ENCODE results near the gene PPARGC1A. TPM values are rescaled to one million over a fixed set of nuclear protein-coding genes. Genes with fewer than 3 reads are reported as not detected.

The PPARGC1A gene
- total and polyA plus RNA-seq, 10 of the 15 experiments (the other 5 are each of a cell fraction or from before 2014, with no cell fraction given): 0.01 to 0.05 (median 0.04) TPM; not detected in 7

DNA sequence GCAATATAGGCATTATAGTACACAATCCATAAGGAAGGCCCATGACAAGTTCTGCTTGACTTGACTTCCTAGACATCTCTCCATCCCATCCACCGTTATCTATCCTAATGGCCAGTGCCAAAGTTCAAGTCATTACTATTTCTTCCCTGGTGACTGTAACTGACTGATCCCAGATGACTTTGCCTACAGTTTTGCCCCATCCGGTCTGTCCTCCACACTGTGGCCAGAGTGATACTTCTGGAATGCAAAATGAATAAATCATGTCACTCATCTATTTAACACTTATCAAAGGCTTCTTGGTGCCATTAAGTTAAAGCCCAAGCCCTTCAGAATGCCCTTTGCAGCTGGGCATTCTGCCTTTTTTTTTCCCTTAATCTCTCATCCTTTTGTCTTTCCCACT lies 130.8 kb downstream of the PPARGC1A start:
- RAD21 ChIA-PET (ENCODE audit: unreplicated experiment): no interaction called here
- no peak overlapping the region for H3K27ac ChIP-seq (ENCODE audit: control insufficient read depth, insufficient read depth)
- in situ Hi-C loops (cut with MboI) (no loop called here), intact Hi-C loops (cut with micrococcal nuclease; ENCODE audit: unreplicated experiment) (no loop called here)
- SMC1A ChIA-PET (ENCODE audit: uncharacterized antibody, unreplicated experiment): no interaction called here
- FAIRE-seq (no peak), ATAC-seq (no peak), DNase-seq (ENCODE audit: low read depth, low spot score) (no peak)
- H3K9ac ChIP-seq (ENCODE audit: control insufficient read depth, insufficient read depth, low read length): no peak overlapping the region
- no TSS peak for BruUV-seq (replicated peaks)
- CTCF ChIA-PET: no interaction called here
- no peak overlapping the region for H2AFZ ChIP-seq (ENCODE audit: control insufficient read depth, low read depth, low read length)
- no peaks in the 10 kb centered on the region for H3K79me2 ChIP-seq (ENCODE audit: control insufficient read depth, insufficient read depth, low read length)
- H3K36me3 ChIP-seq (ENCODE audit: control insufficient read depth in 2 of 2, insufficient read depth in 2 of 2, low read length in 1 of 2): no peaks in the 10 kb centered on the region
- POLR2A ChIA-PET: no interaction called here
- H3K4me1 ChIP-seq (ENCODE audit: control insufficient read depth, insufficient read depth, low read length): no peaks in the 10 kb centered on the region
- WGBS (ENCODE audit: insufficient coverage, insufficient replicate concordance, low lambda C conversion rate, missing lambda C conversion rate): 9% methylated on average over 2 of the region's 2 CpGs
- TF ChIP-seq CHD4 (IDR thresholded peaks at IDR 0.05) (no peak), TCF7 (IDR thresholded peaks at IDR 0.05; ENCODE audit: borderline replicate concordance) (no peak), SUZ12 (IDR thresholded peaks at IDR 0.05; ENCODE audit: unreplicated experiment) (no peak), CBFB (IDR thresholded peaks at IDR 0.05; ENCODE audit: low read depth) (no peak), BRCA1 (IDR thresholded peaks at IDR 0.05; ENCODE audit: low read depth, low read length) (no peak), NRF1 (conservative IDR thresholded peaks at IDR 0.05; ENCODE audit: low read depth, low read length) (no peak), TBL1XR1 (IDR thresholded peaks at IDR 0.05; ENCODE audit: low read depth, low read length) (no peak), SMAD1 (IDR thresholded peaks at IDR 0.05; ENCODE audit: low read depth, partially characterized antibody) (no peak), KAT2A (conservative IDR thresholded peaks at IDR 0.05; ENCODE audit: control insufficient read depth, low read depth, low read length) (no peak), TCF3 (IDR thresholded peaks at IDR 0.05; ENCODE audit: borderline replicate concordance, insufficient read depth, low read depth, low read length) (no peak), NFIC (IDR thresholded peaks at IDR 0.05; ENCODE audit: low read depth, low read length) (no peak), JUND (IDR thresholded peaks at IDR 0.05; ENCODE audit: low read depth, low read length) (no peak), RB1 (IDR thresholded peaks at IDR 0.05; ENCODE audit: borderline replicate concordance) (no peak), TAF1 (IDR thresholded peaks at IDR 0.05; ENCODE audit: borderline replicate concordance, low read depth, low read length) (no peak)
- TF ChIP-seq, protein P1, sequence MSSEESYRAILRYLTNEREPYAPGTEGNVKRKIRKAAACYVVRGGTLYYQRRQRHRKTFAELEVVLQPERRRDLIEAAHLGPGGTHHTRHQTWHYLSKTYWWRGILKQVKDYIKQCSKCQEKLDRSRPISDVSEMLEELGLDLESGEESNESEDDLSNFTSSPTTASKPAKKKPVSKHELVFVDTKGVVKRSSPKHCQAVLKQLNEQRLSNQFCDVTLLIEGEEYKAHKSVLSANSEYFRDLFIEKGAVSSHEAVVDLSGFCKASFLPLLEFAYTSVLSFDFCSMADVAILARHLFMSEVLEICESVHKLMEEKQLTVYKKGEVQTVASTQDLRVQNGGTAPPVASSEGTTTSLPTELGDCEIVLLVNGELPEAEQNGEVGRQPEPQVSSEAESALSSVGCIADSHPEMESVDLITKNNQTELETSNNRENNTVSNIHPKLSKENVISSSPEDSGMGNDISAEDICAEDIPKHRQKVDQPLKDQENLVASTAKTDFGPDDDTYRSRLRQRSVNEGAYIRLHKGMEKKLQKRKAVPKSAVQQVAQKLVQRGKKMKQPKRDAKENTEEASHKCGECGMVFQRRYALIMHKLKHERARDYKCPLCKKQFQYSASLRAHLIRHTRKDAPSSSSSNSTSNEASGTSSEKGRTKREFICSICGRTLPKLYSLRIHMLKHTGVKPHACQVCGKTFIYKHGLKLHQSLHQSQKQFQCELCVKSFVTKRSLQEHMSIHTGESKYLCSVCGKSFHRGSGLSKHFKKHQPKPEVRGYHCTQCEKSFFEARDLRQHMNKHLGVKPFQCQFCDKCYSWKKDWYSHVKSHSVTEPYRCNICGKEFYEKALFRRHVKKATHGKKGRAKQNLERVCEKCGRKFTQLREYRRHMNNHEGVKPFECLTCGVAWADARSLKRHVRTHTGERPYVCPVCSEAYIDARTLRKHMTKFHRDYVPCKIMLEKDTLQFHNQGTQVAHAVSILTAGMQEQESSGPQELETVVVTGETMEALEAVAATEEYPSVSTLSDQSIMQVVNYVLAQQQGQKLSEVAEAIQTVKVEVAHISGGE (CRISPR knock-in tag; IDR thresholded peaks at IDR 0.05): no peak
- TF ChIP-seq, protein P2, sequence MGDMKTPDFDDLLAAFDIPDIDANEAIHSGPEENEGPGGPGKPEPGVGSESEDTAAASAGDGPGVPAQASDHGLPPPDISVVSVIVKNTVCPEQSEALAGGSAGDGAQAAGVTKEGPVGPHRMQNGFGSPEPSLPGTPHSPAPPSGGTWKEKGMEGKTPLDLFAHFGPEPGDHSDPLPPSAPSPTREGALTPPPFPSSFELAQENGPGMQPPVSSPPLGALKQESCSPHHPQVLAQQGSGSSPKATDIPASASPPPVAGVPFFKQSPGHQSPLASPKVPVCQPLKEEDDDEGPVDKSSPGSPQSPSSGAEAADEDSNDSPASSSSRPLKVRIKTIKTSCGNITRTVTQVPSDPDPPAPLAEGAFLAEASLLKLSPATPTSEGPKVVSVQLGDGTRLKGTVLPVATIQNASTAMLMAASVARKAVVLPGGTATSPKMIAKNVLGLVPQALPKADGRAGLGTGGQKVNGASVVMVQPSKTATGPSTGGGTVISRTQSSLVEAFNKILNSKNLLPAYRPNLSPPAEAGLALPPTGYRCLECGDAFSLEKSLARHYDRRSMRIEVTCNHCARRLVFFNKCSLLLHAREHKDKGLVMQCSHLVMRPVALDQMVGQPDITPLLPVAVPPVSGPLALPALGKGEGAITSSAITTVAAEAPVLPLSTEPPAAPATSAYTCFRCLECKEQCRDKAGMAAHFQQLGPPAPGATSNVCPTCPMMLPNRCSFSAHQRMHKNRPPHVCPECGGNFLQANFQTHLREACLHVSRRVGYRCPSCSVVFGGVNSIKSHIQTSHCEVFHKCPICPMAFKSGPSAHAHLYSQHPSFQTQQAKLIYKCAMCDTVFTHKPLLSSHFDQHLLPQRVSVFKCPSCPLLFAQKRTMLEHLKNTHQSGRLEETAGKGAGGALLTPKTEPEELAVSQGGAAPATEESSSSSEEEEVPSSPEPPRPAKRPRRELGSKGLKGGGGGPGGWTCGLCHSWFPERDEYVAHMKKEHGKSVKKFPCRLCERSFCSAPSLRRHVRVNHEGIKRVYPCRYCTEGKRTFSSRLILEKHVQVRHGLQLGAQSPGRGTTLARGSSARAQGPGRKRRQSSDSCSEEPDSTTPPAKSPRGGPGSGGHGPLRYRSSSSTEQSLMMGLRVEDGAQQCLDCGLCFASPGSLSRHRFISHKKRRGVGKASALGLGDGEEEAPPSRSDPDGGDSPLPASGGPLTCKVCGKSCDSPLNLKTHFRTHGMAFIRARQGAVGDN (IDR thresholded peaks at IDR 0.05): no peak
- no peaks in the 10 kb centered on the region for H3K27me3 ChIP-seq (replicated peaks in 1 of 2; ENCODE audit: control insufficient read depth in 2 of 2, insufficient read depth in 2 of 2, low read length in 1 of 2)
- H4K20me1 ChIP-seq (ENCODE audit: control insufficient read depth, insufficient read depth): no peaks in the 10 kb centered on the region
- no peak overlapping the region for H3K4me3 ChIP-seq
- no peak overlapping the region for H3K4me2 ChIP-seq (ENCODE audit: control insufficient read depth, insufficient read depth)
- H3K9me3 ChIP-seq (replicated peaks; ENCODE audit: control insufficient read depth, insufficient read depth, low read length): no peaks in the 10 kb centered on the region
